GM19099 (cell line): ENCODE results near the gene RNF2.

Experiments
- POLR2A ChIP-seq: IDR thresholded peaks from 3 replicates; pipeline ENCODE4 v1.6.1; 2011; ENCODE audit warnings: low read depth; ENCODE audit not compliant: insufficient read length; ENCODE audit errors: extremely low read depth

RNF2 gene

DNA sequence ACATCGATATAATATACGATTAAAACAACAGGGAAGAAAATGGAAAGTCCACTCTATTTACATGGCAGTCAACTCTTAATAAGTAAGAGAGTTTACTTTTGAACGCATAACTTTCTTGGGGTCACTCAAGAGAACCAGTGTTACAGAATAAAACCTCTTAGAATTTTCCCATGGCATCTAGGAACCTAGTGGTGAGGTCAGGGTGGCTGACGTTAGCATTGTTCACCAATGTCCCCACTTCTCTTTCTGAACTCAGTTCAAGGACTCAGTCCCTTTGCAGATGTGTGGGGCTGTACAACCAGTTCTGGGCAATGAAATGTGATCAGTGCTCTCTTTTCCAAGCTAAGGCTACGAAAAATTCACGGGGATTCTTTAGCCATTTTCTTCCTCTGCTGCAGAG, 2.6 kb upstream of the RNF2 start:
- TF ChIP-seq POLR2A, result no peak

DNA sequence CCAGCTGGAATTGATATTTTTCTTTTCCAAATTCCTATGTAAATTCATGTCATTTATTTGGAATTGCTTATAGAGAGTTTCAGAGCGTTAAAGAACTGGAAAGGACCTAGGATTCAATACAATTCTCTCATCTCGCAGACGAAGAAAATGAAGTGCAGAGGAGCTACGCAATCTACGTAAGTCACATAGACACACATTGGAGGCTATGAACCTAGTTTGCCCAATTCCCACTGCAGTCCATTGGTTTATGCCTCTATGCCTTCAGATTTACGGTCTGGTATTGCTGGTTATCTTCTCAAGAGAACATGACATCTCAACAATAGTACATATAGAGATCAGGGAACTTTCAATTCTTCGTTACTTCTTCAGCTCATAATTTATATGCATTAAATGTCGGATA, 971 bp upstream of the RNF2 start:
- TF ChIP-seq POLR2A, result no peak

DNA sequence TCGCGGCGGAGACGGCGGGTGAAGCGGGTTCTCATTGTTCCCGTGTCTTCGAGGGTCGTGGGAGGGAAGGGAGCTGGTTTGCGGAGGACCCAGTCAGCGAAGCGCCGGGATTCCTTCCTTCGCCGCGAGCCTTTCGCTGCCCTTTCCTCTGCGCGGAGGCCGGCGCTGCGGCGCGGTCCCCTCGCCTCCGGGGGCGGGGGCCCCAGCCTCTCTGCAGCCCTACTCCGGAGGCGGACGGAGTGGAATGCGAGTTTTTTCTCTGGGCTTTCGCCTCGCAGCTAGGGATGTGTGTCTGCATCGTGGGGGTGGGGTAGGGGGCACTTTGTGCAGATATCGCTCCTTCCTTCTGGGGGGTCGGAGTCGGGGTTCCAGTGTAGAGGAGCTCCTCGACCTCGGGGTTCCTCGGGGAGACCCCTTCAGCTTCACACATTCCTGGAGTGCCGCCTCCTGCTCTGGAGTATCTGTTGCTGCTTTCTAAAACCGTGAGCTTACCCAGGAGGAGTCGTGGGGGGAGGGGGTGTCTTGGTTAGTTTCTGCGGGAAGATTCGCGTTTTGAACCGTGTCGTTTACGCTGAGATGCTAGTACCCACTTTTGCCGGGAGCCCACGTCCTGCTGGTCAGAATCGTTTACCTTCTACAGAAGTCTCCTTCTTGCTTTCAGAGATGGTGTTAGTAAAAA, 595 bp downstream of the RNF2 start:
- no peak for TF ChIP-seq POLR2A

DNA sequence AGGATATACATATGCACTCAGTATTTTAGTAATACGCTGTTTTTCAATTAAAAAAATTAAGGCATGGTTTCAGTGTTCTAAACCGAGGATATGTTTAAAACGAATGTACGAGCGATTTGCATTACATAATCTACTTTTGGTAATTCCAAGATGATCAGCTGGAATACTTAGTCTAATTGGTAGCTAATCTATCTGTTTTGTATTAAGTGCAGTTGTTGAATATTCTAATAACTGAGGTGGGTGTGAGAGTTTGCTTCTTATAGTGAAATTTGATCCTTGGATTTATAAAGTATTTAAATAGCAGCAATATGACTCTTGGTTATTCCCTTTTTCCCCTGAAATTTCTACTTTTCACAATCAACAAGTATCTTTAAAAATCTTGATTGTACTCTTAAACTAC, 1.3 kb downstream of the RNF2 start:
- TF ChIP-seq POLR2A, result no peak

DNA sequence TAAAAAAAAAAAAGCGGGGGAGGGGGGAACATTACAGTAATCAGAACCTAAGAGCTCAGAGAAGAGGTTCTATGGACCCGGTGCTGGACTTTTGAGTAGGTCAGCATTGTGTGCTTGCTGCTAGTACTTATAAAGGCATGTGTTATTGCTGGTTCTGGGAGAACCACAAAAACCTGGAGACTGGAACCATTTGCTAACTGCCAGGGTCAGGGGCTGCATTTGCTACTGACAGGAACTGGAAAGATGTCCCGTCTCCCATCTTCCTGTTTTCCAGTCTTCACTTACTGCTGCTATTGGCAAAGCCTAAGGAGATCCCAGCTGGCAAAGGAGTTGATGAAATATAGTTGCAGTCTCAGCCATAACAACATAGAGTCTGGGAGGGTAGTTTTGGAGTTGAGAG, 4.3 kb downstream of the RNF2 start:
- no peak for TF ChIP-seq POLR2A

DNA sequence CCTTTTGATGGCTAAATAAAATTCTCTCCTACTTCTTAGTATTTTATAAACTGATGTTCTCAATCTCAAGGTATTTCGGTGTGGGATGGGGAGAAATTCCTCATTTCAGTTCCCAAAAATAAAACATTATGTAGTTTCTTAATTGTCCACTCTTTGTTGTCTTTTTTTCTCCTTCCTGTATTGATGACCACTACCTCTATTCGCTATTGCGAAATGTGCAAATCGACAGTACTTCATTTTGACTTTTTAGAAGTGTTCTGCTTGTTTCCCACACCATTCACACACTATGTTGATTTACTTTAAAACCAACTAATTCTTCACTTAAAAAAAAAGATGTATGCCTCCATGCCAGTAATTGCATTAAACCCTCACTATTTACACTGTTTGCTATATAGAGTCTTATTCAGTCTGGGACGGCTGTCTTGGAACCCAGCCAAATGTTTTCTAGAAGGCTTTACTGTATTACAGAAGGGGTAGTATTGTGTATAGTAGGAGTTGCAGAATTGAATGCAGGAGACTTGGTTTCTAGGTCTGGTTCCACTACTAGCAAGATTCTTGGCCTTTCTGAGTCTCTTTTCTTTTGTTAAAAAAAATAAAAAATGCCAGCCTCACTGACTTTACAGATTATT, 5.6 kb downstream of the RNF2 start:
- TF ChIP-seq POLR2A, result no peak

DNA sequence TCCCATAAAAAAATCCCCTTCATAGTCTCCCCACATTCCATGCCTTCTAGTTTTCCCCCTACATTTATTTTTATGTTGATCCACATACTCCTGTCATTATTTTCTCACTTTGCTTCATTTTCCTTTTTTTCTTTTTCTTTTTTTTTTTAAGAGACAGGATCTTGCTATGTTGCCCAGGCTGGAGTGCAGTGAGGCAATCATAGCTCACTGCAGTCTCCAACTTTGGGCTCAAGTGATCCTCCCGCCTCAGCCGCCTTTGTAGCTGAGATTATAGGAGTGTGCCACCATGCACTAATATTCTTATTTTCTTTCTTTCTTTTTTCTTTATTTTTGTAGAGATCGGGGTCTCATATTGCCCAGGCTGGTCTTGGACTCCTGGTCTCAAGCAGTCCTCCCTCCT, 7.8 kb downstream of the RNF2 start:
- TF ChIP-seq POLR2A, result no peak

DNA sequence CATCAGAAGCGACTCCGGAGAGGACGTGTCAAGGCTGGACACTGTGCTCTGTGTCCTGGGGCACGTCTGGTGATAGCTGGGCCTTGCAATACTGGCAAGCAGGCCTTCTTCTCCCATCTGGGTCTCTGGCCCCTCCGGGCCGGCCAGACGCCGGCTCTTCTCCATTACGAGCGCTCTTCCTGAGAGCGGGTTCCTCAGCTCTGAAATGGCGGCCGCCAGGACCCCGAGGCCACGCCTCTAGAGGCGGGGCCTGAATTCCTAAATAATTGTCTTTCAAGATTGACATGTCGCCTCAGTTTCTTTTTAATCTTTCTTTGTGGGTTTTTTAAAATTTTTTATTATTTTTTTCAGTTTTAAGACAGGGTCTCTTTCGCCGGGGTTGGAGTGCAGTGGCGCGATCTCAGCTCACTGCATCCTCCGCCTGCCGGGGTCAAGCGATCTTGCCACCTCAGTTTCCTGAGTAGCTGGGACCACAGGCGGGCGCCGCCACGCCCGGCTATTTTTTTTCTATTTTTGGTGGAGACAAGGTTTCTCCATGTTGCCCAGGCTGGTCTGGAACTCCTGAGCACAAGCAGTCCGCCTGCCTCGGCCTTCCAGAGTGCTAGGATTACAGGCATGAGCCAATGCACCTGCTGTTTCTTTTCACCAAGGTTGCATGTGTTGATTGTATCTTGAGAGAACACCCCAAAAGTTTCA, 9.2 kb downstream of the RNF2 start:
- no peak for TF ChIP-seq POLR2A

DNA sequence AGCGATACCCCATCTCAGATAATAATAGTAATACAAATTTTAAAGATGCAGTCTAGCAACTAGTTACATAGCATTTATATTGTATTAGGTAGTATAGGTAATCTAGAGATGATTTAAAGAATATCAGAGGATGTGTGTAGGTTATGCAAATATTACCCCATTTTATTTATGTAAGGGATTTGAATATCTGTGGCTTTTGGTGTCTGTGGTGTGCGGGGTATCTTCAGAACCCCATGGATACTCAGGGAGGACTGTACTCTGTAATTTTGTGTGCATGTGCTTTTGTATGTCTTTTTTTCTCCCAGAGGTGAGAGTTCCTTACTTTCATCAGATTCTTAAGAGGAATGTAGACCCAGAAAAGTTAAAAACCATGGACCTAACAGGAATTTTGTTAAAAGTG, 12.8 kb downstream of the RNF2 start:
- TF ChIP-seq POLR2A, result no peak

DNA sequence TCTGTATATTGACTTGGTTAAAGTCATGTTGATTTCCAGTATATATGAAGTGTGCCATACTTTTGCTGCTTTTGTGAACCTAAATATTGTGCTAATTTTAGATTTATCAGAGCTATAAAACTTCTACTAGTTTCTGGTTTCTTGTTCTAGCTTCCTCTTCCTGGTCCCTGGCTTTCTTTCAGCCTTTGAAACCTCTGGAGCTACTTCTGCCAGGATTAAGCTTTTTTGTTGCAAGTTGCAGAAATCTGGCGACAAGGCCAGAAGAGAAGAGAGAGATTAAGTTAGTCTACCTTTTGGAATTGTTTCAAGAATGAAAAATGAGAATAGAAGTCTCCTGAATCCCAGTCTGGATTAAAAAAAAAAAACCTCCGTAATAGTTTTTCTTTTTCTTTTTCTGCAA, 13.5 kb downstream of the RNF2 start:
- TF ChIP-seq POLR2A, result no peak

DNA sequence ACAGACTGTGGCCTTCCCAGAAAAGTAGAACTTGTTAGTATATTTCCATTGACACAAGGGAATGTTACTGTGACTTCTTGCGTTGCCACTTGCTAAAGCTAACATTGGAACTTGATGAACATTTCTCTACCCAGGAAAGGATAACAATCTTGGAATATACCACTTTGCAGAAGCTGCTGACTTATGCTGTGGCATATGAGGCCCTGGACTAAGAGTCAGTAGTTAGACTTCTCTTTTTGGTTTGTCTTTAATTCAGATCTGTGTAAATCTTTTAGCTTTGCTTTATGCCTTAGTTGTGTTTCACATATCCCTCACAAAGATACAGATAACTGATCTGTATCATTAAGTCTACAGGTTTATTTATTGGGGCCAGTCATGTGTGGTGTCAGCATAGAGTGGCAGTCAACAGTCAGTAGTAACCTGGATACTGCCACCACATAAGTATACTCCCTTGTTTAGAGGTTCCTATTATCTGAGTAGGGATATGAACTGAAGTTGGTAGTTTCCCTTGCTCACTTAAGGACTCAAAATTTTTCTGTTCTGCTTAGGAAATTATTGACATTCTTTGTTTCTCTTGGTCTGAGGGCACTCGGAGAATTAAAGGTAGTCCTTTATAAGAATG, 14.7 kb downstream of the RNF2 start:
- TF ChIP-seq POLR2A, result no peak

DNA sequence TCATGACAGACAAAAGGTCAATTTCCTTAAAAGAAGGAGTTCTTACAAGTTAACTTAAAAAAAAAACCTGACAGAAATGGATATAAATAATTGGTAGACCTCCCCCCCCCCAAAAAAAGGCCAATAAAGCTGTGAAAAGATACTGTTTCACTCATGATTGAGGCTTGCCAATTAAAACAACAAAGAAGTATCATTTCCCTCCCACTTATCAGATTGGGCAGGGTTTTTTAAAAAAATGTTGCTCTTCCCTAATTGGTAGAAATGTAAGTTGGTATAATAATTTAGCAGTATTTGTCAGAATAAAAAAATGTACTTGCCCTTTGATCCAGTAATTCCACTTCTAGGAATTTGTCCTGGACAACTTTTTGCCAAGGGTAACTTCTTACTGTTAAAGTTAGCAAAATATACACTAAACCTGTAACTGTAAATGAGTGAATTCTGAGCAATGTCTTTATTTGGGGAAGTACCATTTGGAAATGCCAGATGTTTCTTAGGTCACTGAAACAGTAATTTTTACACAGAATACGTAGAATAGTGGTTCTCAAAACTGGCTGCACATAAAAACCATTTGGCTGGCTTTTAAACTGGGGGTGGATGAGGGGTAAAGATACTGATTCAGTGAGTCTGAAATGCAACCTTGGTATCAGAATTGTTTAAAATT, 17.5 kb downstream of the RNF2 start:
- no peak for TF ChIP-seq POLR2A

DNA sequence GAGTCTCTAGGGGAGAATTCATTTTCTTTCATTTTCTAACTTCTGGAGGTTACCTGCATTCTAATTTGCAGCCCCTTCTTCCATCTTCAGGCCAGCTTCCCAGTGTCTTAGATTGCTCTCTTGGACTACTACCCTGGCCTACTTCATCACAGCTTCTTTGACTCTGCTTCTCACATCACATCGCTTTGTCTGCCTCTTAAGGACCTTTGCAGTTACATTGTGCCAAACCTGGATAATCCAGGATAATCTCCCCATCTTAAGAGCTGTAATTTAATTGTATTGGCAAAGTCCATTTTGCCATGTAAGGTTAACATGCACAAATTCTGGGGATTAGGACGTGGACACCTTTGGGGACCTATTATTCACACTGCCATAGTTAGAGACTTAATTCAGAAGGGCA, 18.4 kb downstream of the RNF2 start:
- TF ChIP-seq POLR2A, result no peak

DNA sequence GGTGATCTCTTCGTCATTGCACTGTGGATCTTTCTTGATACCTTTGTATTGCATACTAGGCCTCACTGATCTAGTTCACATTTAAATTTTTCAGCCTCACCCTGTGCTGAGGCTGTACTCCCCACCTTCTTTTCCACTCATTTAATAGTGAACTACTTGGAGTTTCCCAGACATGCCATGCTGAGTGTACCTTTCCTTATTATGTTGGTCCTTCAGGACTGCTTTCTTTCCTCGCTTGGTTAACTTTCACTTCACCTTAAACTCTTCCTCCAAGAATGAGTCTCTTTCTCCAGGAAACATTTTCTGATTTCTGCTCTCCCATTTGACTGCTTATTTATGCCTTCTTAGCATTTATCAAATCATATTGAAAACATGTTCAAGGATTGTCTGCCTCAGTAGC, 20.8 kb downstream of the RNF2 start:
- TF ChIP-seq POLR2A, result no peak

DNA sequence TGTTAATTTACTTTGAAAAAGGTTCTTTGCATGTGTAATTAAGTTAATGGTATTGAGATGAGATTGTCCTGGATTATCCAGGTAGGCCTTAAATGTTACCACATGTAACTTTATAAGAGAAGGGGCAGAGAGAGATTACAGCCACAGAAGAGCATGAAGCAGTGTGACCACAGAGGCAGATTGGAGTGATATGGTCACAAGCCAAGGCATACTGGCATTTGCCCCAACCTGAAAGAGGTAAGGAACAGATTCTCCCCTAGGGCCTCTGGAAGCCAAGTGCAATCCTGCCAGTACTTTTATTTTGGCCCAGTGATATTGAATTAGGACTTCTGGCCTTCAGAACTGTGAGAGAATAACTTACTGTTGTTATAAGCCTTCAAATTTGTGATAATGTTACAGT, 23.0 kb downstream of the RNF2 start:
- no peak for TF ChIP-seq POLR2A
